ENCODE measurements around the gene PNLIPRP1.

The PNLIPRP1 gene

DNA sequence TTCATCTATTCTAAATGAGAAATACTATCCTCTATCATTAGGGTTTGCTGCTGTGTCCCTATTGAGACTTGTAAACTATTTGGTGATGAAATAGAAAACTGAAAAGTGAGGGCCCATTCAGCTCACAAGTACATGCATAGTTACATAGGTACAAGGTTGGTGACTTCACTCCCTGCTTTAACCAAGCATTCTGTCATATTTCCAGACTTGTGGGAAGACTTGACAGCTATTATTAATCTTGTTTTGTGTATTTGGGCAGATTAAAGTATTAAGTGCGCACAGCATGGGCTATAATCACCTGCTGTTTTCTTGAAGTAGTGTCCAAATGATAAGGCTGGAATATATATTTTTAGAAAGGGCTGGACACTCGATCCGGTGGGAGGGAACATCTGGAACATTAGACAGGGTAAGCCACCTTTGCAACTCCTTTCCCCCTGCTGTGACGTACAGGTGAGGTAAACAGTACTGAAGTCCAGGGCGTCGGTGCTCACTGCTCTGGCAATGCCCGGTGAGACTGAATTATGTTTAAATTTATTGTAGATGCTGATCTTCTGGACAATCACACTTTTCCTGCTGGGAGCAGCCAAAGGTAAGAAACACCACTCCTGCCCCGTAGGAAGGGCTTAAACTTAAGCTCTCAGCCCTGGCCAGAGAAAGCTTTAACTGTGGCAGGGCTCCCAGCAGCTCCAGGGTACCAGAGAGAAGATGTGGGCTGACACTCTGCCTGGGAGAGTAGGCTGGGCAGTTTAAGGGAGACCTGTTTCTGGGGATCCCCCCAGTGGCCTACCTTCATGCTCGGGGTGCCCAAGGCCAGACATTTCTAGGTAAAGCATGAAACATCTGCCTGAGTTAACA is at the start of gene PNLIPRP1:
Gene PNLIPRP1, plus strand, starts transcription at position 370 of the 855 bp plus-strand sequence. Its CDS starts 171 bp downstream, at position 541.
- DNase-seq, result no peak

DNA sequence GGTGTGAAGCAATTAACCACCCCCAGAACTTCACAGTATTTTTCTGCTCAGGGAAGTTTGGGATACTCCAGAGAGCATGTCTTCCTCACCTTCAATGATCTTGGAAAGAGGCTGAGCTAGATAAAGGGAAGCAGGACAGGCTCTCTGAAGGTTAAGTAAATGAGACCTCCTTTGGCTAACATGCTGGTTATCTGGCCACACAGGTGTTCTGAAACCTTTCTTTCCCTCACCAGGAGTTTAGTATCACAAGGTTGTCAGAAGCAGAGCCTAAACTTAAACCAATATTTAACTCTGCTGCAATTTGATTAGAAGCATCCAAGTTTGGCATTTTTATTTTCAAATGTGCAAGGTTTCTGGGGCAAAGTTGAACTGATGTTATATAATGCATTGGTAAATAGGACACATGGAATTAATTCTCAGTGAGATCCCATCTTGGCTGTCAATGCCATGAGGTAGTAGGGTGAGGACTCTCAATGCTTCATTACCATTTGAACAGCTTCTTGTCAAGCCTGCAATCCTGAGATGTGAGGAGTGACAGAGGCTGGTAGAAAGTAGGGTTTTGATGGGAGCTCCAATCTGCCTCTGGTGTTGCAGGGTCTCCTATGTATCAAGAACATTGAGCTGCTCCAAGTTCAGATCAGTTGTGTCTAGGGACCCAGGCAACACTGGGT is 48.6 kb upstream of the PNLIPRP1 start:
- no peak for DNase-seq

DNA sequence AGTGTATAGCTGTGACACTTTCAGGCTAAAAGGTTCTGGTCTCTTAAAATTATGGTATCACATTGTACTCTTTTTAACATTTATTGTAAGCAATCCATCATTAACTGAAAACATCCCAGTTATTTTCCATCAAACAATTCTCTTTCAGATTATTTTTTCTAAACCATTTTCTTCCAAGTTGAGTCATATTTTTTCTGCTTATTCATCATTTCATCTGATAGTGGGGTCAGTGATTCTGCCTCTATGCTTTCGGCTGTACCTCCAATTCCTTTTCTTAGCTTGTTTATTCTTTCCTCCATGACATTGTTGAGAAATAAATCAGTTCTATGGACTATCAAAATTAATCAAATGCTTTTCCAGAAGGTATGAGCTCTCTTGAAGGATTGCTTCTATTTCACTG is 45.6 kb upstream of the PNLIPRP1 start:
- DNase-seq, result no peak

DNA sequence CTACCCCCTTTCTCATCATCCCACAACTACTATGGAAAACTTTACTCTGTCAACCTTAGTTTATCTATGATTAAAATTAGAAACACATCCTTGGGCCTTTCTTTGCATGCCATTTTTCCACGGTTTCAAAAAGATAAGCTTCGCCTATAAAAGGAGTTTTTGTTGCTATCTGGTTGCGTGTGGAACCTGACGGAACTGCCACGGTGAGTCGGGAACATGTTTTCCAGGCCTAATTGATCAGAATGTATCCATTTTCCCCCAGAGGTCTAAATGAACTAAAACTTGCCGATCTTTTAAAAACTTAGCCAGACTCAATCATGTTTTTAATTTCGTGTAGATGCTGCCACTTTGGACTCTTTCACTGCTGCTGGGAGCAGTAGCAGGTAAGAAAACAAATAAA is 45.0 kb upstream of the PNLIPRP1 start, which contains the start of gene PNLIP:
Gene PNLIP, plus strand, starts transcription at position 176 of the 400 bp plus-strand sequence. Its CDS starts 162 bp downstream, at position 338.
- no peak for DNase-seq

DNA sequence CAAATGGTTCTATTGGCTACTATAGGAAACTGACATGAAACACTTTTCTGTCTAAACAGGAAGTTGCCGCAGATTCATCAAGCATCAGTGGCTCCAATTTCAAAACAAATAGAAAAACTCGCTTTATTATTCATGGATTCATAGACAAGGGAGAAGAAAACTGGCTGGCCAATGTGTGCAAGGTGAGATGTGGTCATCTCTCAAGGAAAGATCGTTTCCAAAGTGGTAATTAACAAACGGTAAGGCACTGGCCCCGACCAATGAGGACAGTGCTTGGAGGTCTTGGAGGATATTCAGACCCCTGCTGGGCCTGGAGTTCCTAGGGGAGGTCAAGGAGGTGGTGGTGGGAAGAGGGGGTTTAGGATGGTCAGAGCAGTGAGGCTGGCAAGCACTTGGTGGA is 42.5 kb upstream of the PNLIPRP1 start:
- DNase-seq, result no peak

DNA sequence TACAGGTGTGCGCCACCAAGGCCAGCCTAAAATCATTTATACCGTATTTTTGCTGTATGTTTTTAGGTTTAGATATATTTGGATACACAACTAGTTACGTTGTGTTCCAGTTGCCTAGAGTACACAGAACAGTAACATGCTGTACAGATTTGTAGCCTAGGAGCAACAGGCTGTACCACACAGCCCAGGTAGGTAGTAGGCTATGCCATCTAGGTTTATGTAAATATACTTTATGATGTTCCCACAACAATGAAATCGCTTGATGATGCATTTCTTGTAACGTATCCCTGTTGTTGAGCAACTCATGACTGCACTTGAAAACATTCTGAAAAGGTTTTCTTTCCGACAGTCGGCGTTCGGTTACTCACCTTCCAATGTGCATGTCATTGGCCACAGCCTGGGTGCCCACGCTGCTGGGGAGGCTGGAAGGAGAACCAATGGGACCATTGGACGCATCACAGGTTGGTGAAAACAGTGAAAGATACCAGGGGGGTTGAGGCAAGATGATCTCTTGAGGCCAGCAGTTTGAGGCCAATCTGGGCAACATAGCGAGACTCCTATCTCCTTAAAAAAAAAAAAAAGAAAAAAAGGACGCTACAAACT is 37.3 kb upstream of the PNLIPRP1 start:
- no peak for DNase-seq

DNA sequence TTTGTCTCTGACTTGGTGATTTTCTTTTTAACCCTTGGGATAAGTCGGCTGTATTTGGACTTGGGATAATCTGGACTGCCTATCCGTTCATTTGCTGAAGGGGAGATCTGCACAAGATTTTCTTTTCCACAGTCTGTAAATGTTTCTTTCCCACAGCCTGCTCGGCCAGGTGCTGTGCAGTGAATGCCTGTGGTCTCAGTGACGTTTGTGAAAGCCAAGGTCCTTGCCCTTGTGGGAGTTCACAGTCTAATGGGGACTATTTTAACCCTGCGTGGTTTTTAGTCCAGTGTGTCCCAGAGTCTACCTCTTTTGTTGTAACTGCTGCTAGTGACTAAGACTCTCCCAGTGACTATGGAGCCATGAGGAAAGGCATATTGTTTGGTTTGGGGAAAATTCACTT is 36.1 kb upstream of the PNLIPRP1 start:
- DNase-seq, result no peak

DNA sequence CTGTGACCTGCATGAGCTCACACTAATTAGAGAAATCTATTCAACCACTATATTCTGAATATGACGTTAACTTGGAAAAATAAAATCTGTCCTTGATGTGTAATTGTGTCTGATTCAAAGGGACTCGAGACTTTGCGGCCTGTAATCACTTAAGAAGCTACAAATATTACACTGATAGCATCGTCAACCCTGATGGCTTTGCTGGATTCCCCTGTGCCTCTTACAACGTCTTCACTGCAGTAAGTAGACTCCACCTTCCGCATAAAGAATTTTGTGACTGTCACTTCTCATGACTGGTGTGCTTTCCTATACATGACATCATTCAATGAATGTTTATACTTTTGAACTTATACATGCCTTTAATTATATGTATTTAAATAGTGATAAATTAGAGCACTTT is 34.9 kb upstream of the PNLIPRP1 start:
- DNase-seq, result no peak

DNA sequence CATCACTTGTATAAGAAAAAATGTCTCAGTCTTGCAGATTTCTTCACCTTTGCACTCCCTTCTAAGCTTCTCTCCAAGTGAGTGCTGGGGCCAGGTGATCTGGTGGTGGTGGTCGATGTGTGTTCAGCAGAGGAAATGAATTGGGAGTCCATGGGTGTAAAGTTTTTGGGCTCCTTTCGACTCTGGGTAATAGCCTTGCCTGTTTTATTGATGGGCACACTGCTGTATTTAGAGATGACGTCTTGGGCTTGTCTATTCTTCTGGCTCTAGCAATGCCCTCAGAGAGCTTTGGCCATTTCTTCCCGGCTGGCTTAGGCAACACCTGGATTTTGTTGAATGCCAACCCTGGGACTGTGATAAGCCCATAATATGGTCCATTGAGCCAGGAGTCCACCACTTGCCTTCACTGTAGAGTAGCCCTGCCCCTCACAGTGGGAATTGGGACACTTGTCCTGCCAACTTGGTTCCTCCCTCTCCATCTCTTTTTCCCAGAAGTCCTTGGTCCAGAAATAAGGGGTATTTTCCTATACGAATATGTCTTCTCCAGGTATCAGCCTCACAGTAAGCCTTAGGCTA is 33.4 kb upstream of the PNLIPRP1 start:
- no peak for DNase-seq

DNA sequence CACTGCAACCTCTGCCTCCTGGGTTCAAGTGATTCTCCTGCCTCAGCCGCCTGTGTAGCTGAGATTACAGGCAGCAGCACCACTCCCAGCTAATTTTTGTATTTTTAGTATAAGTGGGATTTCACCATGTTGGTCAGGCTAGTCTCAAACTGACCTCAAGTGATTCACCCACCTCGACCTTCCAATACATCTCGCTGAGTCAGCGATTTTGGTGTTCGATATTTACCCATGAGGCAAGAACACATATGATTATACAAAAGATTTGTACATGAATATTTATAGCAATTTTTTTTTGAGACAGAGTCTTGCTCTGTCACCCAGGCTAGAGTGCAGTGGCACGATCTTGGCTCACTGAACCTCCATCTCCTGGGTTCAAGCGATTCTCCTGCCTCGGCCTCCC is 25.2 kb upstream of the PNLIPRP1 start:
- no peak for DNase-seq

DNA sequence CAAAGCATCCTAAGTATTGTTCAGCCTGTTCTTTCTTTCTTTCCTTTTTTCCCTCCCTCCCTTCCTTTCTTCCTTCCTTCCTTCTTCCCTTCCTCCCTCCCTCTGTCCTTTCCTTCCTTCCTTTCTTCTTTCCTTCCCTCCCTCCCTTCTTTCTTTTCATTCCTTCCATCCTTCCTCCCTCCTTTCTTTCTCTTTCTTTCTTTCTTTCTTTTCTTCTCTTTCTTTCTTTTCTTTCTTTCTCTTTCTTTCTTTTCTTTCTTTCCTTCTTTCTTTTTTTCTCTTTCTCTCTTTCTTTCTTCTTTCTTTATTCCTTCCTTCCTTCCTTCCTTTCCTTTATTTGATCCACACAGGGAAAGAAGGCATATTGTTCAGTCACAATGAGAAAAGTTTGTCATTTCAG is 23.8 kb upstream of the PNLIPRP1 start:
- DNase-seq, result no peak

DNA sequence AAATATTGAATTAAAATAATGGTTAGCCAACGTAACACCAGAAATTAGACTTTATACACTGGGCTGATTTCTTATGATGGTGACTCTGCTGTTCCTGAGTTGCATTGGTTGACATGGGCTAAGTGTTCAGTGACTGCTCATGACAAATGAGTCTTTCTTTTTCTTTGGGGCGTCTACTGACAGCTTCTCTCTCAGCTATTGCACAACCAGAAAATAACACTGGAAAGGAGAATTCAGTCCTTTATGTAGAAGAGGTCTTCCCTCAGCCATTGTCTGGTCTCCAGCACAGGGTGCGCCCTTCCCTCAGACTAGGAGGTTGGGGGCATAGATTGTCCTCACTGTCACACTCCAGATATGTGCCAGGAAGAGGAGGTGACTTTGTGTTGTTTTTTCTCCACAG is 23.4 kb upstream of the PNLIPRP1 start:
- DNase-seq, result no peak

DNA sequence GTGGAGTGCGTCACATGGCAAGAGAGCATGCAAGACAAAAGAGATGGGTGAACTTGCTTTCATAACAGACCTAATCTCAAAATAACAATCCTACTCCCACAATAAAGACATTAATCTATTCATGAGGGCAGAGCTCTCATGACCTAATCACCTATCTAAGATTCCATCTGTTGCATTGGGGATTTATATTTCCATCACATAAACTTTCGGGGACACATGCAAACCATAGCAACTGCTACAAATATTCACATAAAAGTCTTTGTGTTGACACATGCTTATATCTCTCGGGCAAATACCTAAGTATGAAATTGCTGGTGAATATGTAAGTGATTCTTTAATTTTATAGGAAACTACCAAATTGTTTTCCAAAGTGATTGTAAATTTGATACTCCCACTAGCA is 16.0 kb upstream of the PNLIPRP1 start:
- no peak for DNase-seq

DNA sequence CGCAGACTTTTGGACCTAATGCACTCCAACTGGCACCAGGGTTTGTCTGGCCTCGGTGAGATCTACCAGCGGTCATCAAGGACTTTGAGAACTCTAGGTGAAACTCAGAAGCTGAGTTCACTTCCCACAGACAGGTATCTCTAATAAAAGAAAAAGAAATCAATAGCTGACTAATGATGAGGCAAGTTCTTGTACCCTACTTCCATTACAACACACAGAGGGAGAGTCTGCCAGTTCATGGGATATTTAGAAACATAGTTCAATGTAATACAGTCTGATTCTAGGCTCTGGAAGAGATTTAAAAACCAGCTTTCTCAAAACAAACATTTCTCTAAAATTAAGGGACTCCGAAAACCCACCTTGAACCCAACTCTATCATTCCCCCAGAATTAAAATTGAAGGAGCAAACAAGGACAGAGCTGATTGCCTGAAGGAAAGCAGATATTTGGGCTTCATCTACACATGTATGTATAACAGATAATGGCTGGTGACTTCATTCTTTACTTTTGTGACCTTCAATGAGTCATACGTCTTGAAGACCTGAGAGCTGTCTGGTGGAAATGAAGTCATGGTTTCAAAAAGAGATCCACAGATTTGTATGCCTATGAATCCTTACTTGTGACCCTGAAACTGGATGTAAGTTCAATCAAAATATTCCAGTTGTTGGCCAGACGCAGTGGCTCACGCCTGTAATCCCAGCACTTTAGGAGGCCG is 2.7 kb upstream of the PNLIPRP1 start:
- DNase-seq, result no peak

DNA sequence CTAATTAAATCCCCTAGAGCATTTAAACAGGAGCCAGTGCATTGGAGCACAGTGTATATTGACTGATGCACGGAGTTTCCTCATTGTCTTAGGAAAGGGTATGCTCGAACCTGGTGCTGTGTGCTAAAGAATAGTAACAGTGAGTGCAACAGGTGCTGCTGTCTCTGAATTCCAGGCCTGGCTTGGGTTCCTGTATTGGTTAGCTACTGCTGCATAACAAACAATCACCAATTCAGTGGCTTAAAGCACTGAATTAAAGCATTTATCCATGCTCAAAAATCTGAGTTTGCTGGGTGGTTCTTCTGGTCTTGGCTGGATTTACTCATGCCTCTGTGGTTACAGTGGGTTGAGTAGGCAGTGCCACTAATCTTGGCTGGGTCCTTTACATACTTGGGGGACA is 1.8 kb upstream of the PNLIPRP1 start:
- no peak for DNase-seq

DNA sequence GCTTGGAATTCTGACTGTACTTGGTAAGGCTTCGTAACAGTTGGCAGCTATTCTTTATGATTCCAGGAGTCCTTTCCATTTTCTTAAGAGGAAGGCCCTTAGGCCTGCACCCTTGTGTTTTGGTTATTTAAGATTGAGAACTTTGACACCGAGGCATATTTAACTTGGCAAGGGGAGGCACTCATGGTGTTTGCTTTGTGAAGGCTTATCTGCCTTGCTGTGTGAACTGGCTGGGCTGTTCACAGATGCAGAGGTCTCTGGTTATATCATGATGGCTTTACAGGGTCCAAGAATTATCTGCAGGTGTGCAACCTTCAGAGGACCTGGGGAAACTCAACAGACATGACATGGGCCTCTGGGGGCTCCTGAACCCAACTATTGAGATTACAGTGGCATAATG is 833 bp upstream of the PNLIPRP1 start:
- DNase-seq, result no peak

DNA sequence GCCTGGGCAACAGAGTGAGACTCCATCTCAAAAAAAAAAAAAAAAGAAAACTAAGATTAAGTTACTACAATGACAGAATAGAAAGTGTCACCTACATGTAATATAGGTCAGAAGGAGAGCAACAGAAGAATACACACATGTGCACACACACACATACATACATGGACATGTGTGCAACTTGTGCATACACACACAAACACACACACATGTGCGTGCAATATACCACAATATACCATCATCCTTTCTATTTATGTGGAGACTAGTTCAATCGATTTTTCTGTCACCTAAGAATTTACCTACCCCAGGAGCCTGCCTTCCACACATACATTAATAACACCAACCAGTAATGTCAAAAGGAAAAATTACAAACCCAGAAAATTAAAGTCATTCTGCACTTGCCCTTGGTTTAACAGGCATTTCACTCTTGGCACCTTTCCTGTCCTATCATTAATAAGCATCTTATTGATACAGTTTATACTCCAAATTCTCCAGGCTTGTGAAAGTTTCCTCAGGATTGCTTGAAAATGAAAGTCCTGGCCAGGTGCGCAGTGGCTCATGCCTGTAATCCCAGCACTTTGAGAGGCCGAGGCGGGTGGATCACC is 2.5 kb downstream of the PNLIPRP1 start:
- no peak for DNase-seq

DNA sequence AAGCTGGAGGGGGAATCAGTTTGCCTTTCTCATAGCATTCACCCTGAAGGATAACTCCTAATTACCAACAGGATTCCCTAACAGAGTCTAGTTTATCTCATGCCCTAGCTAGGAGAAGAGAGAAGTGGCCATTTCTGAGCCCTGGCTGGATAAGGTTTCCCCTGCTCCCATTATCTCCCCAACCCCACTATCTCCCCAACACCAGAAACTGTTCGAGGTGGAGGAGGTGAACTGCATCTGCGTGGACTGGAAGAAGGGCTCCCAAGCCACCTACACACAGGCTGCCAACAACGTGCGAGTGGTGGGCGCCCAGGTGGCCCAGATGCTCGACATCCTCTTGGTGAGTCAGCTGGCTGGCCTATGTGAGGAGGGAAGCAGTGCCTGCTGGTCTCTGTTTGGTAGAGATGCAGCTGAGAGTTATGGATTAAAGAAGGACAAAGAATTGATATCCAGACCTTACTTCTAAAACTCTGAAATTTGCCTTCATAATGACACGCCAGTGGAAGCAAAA is 3.8 kb downstream of the PNLIPRP1 start:
- no peak for DNase-seq

DNA sequence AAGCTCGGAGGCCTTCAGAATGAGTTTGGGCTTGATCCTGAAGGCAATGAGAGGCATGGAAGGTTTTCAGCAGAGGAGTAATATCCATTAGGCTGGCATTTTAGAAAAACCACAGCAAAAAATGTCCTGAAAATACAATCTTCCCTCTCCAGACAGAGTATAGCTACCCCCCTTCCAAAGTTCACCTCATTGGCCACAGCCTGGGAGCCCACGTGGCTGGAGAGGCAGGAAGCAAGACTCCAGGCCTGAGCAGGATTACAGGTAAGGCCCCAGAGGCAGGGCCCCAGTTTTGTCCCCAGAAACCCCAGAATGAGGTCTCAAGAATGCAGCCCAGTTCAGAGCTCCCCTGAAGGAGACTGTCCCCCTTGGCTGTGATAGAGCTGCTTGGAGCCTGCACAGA is 5.3 kb downstream of the PNLIPRP1 start:
- DNase-seq, result no peak

DNA sequence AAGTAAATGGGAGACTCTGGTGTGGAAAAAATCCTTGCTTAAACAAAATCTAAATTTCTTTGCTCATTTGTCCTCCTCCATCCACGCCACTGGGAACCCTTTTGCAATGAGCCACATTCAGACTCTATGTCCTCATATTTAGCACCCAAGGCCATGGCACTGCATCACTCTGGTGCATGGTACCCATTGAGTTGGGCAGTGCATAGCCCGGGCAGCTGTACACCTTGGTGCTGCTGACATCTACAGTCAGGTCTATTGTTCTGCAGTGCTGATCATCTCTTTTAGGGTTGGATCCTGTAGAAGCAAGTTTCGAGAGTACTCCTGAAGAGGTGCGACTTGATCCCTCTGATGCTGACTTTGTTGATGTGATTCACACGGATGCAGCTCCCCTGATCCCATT is 6.8 kb downstream of the PNLIPRP1 start:
- DNase-seq, result no peak

DNA sequence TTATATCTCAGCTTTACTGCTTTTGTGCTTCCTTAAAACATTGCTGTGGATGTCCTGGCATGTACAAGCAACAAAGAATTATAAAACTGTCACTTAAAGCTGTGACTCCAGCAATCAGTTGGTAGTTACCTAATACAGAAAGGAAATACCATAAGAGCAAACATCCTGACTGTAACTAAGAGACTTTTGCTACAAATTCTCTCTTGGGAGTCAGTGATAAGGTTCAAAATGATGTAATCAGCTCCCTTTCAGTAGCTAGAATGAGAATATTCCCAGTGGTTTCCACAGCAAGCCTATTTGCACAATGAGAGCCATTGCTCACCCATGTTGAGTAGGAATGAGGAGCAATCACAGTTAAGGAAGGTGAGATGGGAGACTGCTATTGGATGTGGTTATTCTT is 7.6 kb downstream of the PNLIPRP1 start:
- DNase-seq, result no peak

DNA sequence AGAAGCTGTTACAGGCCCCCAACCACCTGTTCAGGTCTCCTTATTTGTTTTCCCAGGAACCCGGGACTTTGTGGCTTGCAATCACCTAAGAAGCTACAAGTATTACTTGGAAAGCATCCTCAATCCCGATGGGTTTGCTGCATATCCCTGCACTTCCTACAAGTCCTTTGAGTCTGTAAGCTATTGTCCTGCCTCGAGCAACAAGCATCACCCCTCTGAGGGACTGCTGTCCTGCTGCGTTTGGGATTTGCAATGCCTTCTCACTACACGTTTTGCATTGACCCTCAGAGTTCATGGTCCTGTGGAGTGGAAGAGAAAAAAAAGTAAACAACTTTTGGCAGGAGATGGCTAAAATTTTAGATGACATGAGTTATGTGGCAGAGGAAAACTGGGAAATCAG is 9.2 kb downstream of the PNLIPRP1 start:
- DNase-seq, result no peak
